Measurements from ENCODE around the gene SRP68.
"Not testable (repeated sequence)": the region's sequence is repeated elsewhere in the genome, so short reads cannot be mapped to it uniquely, and the experiment has no call there.

Gene SRP68

GRCh38 chr17:76049836-76050537 lies 22.3 kb downstream of the SRP68 start:
- no peak for DNase-seq
- Histone ChIP-seq H3K27me3 (replicated peaks) (no peaks in the 10 kb centered on the region), H3K4me3 (ENCODE audit: low read depth, low read length) (no peak overlapping the region), H3K36me3 (replicated peaks) (peaks cover 53% of the 10 kb centered on the region), H3K27ac (peak overlapping the region; percentile 35)
- no peak for TF ChIP-seq CTCF (IDR thresholded peaks at IDR 0.05; ENCODE audit: low read depth, low read length, missing control alignments)
- in situ Hi-C loops (cut with HindIII; ENCODE audit: low pct_ligation_motif_present, low sequenced_read_pairs), result no loop called here

GRCh38 chr17:76049239-76049638 lies 23.1 kb downstream of the SRP68 start:
- in situ Hi-C loops (cut with HindIII; ENCODE audit: low pct_ligation_motif_present, low sequenced_read_pairs), result no loop called here
- Histone ChIP-seq H3K27ac (peak overlapping the region; percentile 77), H3K4me3 (ENCODE audit: low read depth, low read length) (no peak overlapping the region), H3K27me3 (replicated peaks) (no peaks in the 10 kb centered on the region), H3K36me3 (replicated peaks) (peaks cover 56% of the 10 kb centered on the region)
- no peak for DNase-seq
- TF ChIP-seq CTCF (IDR thresholded peaks at IDR 0.05; ENCODE audit: low read depth, low read length, missing control alignments), result no peak

- peak; percentile 86 for DNase-seq
- H3K27me3 ChIP-seq (replicated peaks), result no peaks in the 10 kb centered on the region
- in situ Hi-C loops (cut with HindIII; ENCODE audit: low pct_ligation_motif_present, low sequenced_read_pairs), result no loop called here
- H3K36me3 ChIP-seq (replicated peaks), result peaks cover 57% of the 10 kb centered on the region
- H3K4me3 ChIP-seq (ENCODE audit: low read depth, low read length), result no peak overlapping the region
- peak overlapping the region; percentile 77 for H3K27ac ChIP-seq
- no peak for TF ChIP-seq CTCF (IDR thresholded peaks at IDR 0.05; ENCODE audit: low read depth, low read length, missing control alignments)
These were observed 23.6 kb downstream of the SRP68 start for GRCh38 chr17:76048711-76049110.

- peak; percentile 24 for DNase-seq
These were observed 24.2 kb downstream of the SRP68 start for GRCh38 chr17:76048025-76048605.

GRCh38 chr17:76046064-76046463 lies 26.3 kb downstream of the SRP68 start:
- H3K4me3 ChIP-seq (ENCODE audit: low read depth, low read length), result no peak overlapping the region
- no peak for TF ChIP-seq CTCF (IDR thresholded peaks at IDR 0.05; ENCODE audit: low read depth, low read length, missing control alignments)
- DNase-seq, result no peak
- no peaks in the 10 kb centered on the region for H3K27me3 ChIP-seq (replicated peaks)
- H3K36me3 ChIP-seq (replicated peaks), result peaks cover 70% of the 10 kb centered on the region
- no peak overlapping the region for H3K27ac ChIP-seq
- in situ Hi-C loops (cut with HindIII; ENCODE audit: low pct_ligation_motif_present, low sequenced_read_pairs), result no loop called here

More at GRCh38 chr17:76048025-76048605, 24.2 kb downstream of the SRP68 start:
- Histone ChIP-seq H3K4me3 (ENCODE audit: low read depth, low read length) (no peak overlapping the region), H3K36me3 (replicated peaks) (peaks cover 60% of the 10 kb centered on the region), H3K27ac (peak overlapping the region; percentile 77), H3K27me3 (replicated peaks) (no peaks in the 10 kb centered on the region)
- in situ Hi-C loops (cut with HindIII; ENCODE audit: low pct_ligation_motif_present, low sequenced_read_pairs), result no loop called here
- no peak for TF ChIP-seq CTCF (IDR thresholded peaks at IDR 0.05; ENCODE audit: low read depth, low read length, missing control alignments)

GRCh38 chr17:76044475-76045007 lies 27.8 kb downstream of the SRP68 start:
- H3K36me3 ChIP-seq (replicated peaks), result peaks cover 77% of the 10 kb centered on the region
- H3K4me3 ChIP-seq (ENCODE audit: low read depth, low read length); DNase-seq; H3K27ac ChIP-seq; in situ Hi-C loops (cut with HindIII; ENCODE audit: low pct_ligation_motif_present, low sequenced_read_pairs); H3K27me3 ChIP-seq (replicated peaks): not testable (repeated sequence)

- H3K27me3 ChIP-seq (replicated peaks); H3K4me3 ChIP-seq (ENCODE audit: low read depth, low read length); H3K27ac ChIP-seq; in situ Hi-C loops (cut with HindIII; ENCODE audit: low pct_ligation_motif_present, low sequenced_read_pairs); DNase-seq: not testable (repeated sequence)
- peaks cover 89% of the 10 kb centered on the region for H3K36me3 ChIP-seq (replicated peaks)
These were observed 29.4 kb downstream of the SRP68 start for GRCh38 chr17:76042868-76043267.

All from brain microvascular endothelial cell (primary cell).